Parathyroid adenoma (tissue), 2 donors: ENCODE results near the gene THNSL1.

Experiments
- H2AFZ ChIP-seq: fragments of 300-600 bp; sonication (generic); one replicate; pipeline ENCODE4 v1.7.0; 2017; ENCODE audit warnings: antibody characterized with exemption, mild to moderate bottlenecking
- H3K27ac ChIP-seq: fragments of 300-600 bp; sonication (generic); one replicate; pipeline ENCODE4 v1.7.0; 2017
- H3K27me3 ChIP-seq: fragments of 300-600 bp; sonication (generic); one replicate; pipeline ENCODE4 v1.7.0; 2017; ENCODE audit warnings: low read length; ENCODE audit not compliant: control insufficient read depth, insufficient read depth
- H3K36me3 ChIP-seq: fragments of 300-600 bp; sonication (generic); one replicate; pipeline ENCODE4 v1.7.0; 2017; ENCODE audit warnings: low read length; ENCODE audit not compliant: control insufficient read depth, insufficient read depth
- H3K4me1 ChIP-seq: fragments of 300-600 bp; sonication (generic); one replicate; pipeline ENCODE4 v1.7.0; 2017; ENCODE audit warnings: control low read depth
- H3K4me2 ChIP-seq: fragments of 300-600 bp; sonication (generic); one replicate; pipeline ENCODE4 v1.7.0; 2017; ENCODE audit warnings: low read length
- H3K4me3 ChIP-seq: fragments of 300-600 bp; sonication (generic); one replicate; pipeline ENCODE4 v1.7.0; 2017; ENCODE audit warnings: low read depth, low read length
- H3K79me2 ChIP-seq: fragments of 300-600 bp; sonication (generic); one replicate; pipeline ENCODE4 v1.7.0; 2017; ENCODE audit warnings: control low read depth
- H3K9ac ChIP-seq: fragments of 300-600 bp; sonication (generic); one replicate; pipeline ENCODE4 v1.7.0; 2017; ENCODE audit warnings: mild to moderate bottlenecking
- H3K9me3 ChIP-seq: fragments of 300-600 bp; sonication (generic); one replicate; pipeline ENCODE4 v1.7.0; 2017; ENCODE audit warnings: low read length; ENCODE audit not compliant: control insufficient read depth
- TF ChIP-seq, protein P1 (sequence below): fragments of 300-600 bp; sonication (generic); IDR thresholded peaks from one replicate; pipeline ENCODE4 v1.7.0; 2017; ENCODE audit warnings: antibody characterized with exemption, mild to moderate bottlenecking
- donor health status: primary hyperparathyroidism.

Gene THNSL1

DNA sequence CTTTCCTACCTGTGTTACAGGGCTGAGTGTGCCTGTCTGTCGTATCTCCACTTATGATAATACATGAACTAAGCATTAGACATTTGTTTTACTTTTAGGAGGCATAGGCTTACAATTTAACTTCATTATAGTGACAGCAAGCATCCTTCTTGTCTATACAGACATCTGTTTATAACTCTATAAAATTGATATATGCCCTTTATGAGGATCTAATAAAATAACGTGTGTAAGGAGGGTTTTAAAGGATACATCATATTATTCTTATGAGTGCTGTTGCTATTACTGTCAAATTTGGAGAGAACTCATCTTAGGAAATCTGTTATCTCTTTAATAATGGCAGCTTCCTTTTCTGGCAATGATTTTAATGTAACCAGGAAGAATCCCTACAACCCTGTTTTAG lies 21.9 kb downstream of the THNSL1 start:
- Histone ChIP-seq H3K79me2 (no peaks in the 10 kb centered on the region), H2AFZ (no peak overlapping the region), H3K4me1 (no peaks in the 10 kb centered on the region), H3K4me2 (no peak overlapping the region), H3K4me3 (no peak overlapping the region), H3K27me3 (no peaks in the 10 kb centered on the region), H3K27ac (no peak overlapping the region), H3K36me3 (no peaks in the 10 kb centered on the region), H3K9ac (no peak overlapping the region), H3K9me3 (no peaks in the 10 kb centered on the region)
- TF ChIP-seq, protein P1, sequence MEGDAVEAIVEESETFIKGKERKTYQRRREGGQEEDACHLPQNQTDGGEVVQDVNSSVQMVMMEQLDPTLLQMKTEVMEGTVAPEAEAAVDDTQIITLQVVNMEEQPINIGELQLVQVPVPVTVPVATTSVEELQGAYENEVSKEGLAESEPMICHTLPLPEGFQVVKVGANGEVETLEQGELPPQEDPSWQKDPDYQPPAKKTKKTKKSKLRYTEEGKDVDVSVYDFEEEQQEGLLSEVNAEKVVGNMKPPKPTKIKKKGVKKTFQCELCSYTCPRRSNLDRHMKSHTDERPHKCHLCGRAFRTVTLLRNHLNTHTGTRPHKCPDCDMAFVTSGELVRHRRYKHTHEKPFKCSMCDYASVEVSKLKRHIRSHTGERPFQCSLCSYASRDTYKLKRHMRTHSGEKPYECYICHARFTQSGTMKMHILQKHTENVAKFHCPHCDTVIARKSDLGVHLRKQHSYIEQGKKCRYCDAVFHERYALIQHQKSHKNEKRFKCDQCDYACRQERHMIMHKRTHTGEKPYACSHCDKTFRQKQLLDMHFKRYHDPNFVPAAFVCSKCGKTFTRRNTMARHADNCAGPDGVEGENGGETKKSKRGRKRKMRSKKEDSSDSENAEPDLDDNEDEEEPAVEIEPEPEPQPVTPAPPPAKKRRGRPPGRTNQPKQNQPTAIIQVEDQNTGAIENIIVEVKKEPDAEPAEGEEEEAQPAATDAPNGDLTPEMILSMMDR = no peak

DNA sequence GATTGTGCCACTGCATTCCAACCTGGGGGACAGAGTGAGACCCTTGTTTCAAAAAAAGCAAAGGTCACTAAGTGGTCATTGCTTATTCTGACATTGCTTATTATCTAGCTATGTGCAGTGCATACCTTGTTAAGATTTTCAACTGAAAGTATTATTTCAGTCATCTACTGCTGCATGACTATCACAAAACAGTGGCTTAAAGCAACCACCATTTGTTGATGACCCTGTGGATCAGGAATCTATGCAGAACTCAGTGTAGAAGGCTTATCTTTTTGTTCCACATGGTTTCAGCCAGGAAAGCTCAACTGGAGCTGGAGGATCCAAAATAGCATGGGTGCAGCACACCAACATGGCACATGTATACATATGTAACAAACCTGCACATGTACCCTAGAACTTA lies 23.1 kb downstream of the THNSL1 start:
- Histone ChIP-seq H3K27ac (no peak overlapping the region), H2AFZ (no peak overlapping the region), H3K4me1 (no peaks in the 10 kb centered on the region), H3K9ac (no peak overlapping the region), H3K4me2 (no peak overlapping the region), H3K36me3 (no peaks in the 10 kb centered on the region), H3K4me3 (no peak overlapping the region), H3K27me3 (no peaks in the 10 kb centered on the region), H3K9me3 (no peaks in the 10 kb centered on the region), H3K79me2 (no peaks in the 10 kb centered on the region)
- TF ChIP-seq, protein P1 = no peak

DNA sequence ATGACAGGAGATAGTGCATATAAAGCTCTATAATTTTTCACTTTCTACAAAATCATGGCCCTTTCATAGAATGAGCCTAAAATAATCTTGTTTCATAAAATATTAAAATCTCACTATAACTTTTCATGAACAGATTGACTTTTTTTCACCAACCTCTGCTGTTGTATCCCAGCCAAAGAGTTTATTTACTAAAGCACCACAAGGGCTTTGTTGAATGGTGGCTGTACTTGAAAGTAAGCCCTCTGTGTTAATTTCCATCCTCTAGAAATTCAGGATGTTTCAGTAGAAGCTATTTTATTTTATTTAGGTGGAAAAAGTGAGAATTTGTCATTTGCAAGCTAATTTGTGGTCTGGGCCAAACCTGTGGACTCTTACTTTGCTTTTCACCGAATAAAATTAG lies 30.2 kb downstream of the THNSL1 start:
- no peaks in the 10 kb centered on the region for H3K4me1 ChIP-seq
- H3K79me2 ChIP-seq = no peaks in the 10 kb centered on the region
- H3K27me3 ChIP-seq = no peaks in the 10 kb centered on the region
- H3K27ac ChIP-seq = no peak overlapping the region
- TF ChIP-seq, protein P1 = no peak
- H3K36me3 ChIP-seq = no peaks in the 10 kb centered on the region
- H3K9ac ChIP-seq = no peak overlapping the region
- no peak overlapping the region for H3K4me2 ChIP-seq
- no peaks in the 10 kb centered on the region for H3K9me3 ChIP-seq
- no peak overlapping the region for H3K4me3 ChIP-seq
- H2AFZ ChIP-seq = no peak overlapping the region

DNA sequence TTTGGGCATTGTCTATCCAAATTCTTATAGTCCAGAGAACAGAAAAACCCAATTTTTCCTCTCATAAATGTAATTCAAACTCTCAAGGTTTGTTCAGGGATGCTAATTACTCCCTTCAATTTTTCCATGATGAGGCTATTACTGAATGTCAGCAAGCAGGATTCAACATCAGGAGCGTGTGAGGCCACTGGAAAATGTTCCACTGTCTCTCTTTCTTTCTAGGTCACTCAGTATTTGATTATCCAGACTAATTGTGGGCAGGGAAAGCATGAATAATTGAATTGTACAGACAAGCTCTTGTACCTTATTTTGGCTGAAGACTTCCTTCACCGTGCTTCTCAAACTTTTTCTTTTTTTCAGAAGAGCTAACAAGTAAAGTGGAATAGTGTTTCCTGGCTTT lies 30.7 kb downstream of the THNSL1 start:
- H3K27me3 ChIP-seq = no peaks in the 10 kb centered on the region
- TF ChIP-seq, protein P1 = no peak
- H3K9ac ChIP-seq = no peak overlapping the region
- H3K4me1 ChIP-seq = no peaks in the 10 kb centered on the region
- H3K79me2 ChIP-seq = no peaks in the 10 kb centered on the region
- no peaks in the 10 kb centered on the region for H3K36me3 ChIP-seq
- no peak overlapping the region for H3K27ac ChIP-seq
- no peaks in the 10 kb centered on the region for H3K9me3 ChIP-seq
- H2AFZ ChIP-seq = no peak overlapping the region
- H3K4me3 ChIP-seq = no peak overlapping the region
- H3K4me2 ChIP-seq = no peak overlapping the region

DNA sequence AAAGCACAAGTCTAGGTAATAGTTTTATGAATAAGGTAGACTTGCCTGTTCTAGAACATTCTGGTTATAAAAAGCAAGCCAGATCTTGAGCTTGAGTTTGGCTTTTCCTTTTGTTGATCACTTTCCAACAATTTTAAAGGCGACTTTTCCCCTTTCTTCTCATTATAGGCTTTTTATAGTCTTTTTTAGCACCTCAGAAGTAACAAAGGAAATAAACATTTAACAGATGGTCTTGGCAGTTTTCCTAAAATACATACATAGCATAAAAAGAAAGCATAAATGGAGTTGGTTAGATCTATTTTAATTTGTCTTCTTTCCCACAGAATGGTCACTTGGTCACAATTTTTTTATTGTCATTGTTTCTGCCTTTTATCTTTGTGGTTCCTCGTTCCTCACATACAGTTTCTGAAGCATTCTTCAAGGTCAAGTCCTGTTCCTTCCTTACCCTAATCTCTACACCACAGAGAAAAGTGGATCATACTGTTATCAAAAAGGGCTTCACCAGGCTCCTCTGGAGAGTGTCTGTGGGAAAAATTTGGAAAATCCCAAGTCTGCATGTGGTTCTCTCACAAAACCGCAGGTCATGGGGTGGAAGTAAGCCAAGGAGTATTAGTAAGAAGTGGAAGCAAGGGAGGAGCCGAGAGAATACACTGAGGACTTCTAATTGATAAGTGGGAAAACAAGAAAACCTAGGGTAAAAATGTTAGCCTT lies 31.3 kb downstream of the THNSL1 start:
- no peaks in the 10 kb centered on the region for H3K27me3 ChIP-seq
- H2AFZ ChIP-seq = no peak overlapping the region
- H3K9ac ChIP-seq = no peak overlapping the region
- no peak overlapping the region for H3K4me3 ChIP-seq
- TF ChIP-seq, protein P1 = no peak
- H3K9me3 ChIP-seq = no peaks in the 10 kb centered on the region
- no peaks in the 10 kb centered on the region for H3K4me1 ChIP-seq
- no peaks in the 10 kb centered on the region for H3K36me3 ChIP-seq
- no peak overlapping the region for H3K27ac ChIP-seq
- no peak overlapping the region for H3K4me2 ChIP-seq
- no peaks in the 10 kb centered on the region for H3K79me2 ChIP-seq
